A673 (cell line): ENCODE measurements around the gene SLC35G1. TPM values are rescaled to one million over a fixed set of nuclear protein-coding genes. Genes with fewer than 3 reads are reported as not detected.

ENCODE experiments used
- BruUV-seq: library from RNA; stranded (reverse); fragments of 400-500 nt; replicated peaks from 2 replicates; lab custom pipeline; 2021; lab: Mats Ljungman, UMichigan
- CTCF ChIA-PET: fragments of 300-600 bp; sonication (Branson Sonifier 250); formaldehyde crosslinking; loops from one replicate; lab custom pipeline; 2022; ENCODE audit warnings: antibody characterized with exemption; lab: Charles Lee
- POLR2A ChIA-PET: fragments of 300-600 bp; sonication (Branson Sonifier 250); formaldehyde crosslinking; loops from one replicate; lab custom pipeline; 2022; ENCODE audit warnings: antibody characterized with exemption; ENCODE audit not compliant: low non-redundant PET; lab: Charles Lee
- DNase-seq: peaks from one replicate; pipeline ENCODE4 v3.0.0-alpha.2; 2015; ENCODE audit warnings: low spot score
- H3K27ac ChIP-seq: fragments of 200-600 bp; sonication (generic); 2 replicates; pipeline ENCODE4 v1.5.1; 2016; ENCODE audit warnings: mixed run types, low read depth, mild to moderate bottlenecking, mixed read lengths, antibody characterized with exemption, low read length; ENCODE audit not compliant: poor library complexity, severe bottlenecking
- H3K27me3 ChIP-seq: fragments of 200-600 bp; sonication (generic); replicated peaks from 2 replicates; pipeline ENCODE4 v1.6.1; 2017; ENCODE audit warnings: mixed run types, low read depth, mild to moderate bottlenecking, mixed read lengths, antibody characterized with exemption, low read length; ENCODE audit not compliant: insufficient read depth, poor library complexity
- H3K36me3 ChIP-seq: fragments of 200-600 bp; sonication (generic); 2 replicates; pipeline ENCODE4 v1.6.1; 2016; ENCODE audit warnings: mixed run types, mild to moderate bottlenecking, mixed read lengths, antibody characterized with exemption, low read length; ENCODE audit not compliant: insufficient read depth, poor library complexity, severe bottlenecking
- H3K4me1 ChIP-seq: fragments of 200-600 bp; sonication (generic); 2 replicates; pipeline ENCODE4 v1.6.1; 2017; ENCODE audit warnings: mixed run types, mild to moderate bottlenecking, mixed read lengths, antibody characterized with exemption, low read length; ENCODE audit not compliant: insufficient read depth, poor library complexity, severe bottlenecking
- H3K4me3 ChIP-seq: fragments of 200-600 bp; sonication (generic); 2 replicates; pipeline ENCODE4 v1.5.1; 2016; ENCODE audit warnings: low read depth, mixed run types, mild to moderate bottlenecking, mixed read lengths, low read length; ENCODE audit not compliant: poor library complexity, severe bottlenecking
- H3K9me3 ChIP-seq: fragments of 200-600 bp; sonication (generic); 2 replicates; pipeline ENCODE4 v1.6.1; 2016; ENCODE audit warnings: mixed run types, low read depth, mild to moderate bottlenecking, mixed read lengths, antibody characterized with exemption, low read length; ENCODE audit not compliant: poor library complexity, severe bottlenecking
- EZH2 ChIP-seq: fragments of 200-600 bp; sonication (generic); IDR thresholded peaks from 2 replicates; pipeline ENCODE4 v1.6.1; 2017; ENCODE audit warnings: borderline replicate concordance, low read depth, mild to moderate bottlenecking, mixed read lengths, antibody characterized with exemption, low read length; ENCODE audit not compliant: poor library complexity, severe bottlenecking
- intact Hi-C: fragments of 100-400 bp; cut with micrococcal nuclease; formaldehyde crosslinking; loops from one replicate; pipeline ENCODE4 v1.10.0; 2022; ENCODE audit not compliant: unreplicated experiment
- total RNA-seq: library from RNA; stranded (reverse); gene quantifications from 2 replicates; pipeline ENCODE4 v1.2.3, GENCODE V29; 2021
- TF ChIP-seq, protein P1 (sequence below): fragments of 300-800, 200-600 bp; sonication (generic); conservative IDR thresholded peaks from 2 replicates; pipeline ENCODE4 v1.5.1; 2017; ENCODE audit warnings: low read depth, mild to moderate bottlenecking, antibody characterized with exemption, low read length, moderate library complexity, mixed read lengths

Gene SLC35G1
- total RNA-seq, 1 experiment from 2014 or later, result 9.5 TPM

DNA sequence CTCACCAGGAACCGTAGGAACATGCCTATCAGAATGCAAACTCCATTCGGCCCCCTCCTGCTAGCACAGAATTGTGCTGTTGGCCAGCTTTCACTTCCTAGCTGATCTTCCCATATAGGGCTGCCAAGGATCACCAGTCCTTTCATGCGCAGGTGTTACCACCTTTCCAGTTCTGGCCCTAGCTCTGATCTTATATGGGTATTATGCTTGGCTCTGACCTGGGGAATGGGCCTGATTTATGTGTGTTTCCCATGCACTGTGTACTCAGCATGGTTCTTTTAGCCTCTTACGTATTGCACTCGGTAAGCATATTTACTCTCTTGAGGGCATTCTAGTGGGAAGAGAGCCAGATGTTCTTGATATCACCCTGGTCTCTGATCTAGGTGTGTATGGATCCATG, 11.1 kb downstream of the SLC35G1 start:
- Histone ChIP-seq H3K27me3 (no peaks in the 10 kb centered on the region), H3K36me3 (no peaks in the 10 kb centered on the region), H3K4me1 (no peaks in the 10 kb centered on the region), H3K4me3 (no peak overlapping the region), H3K9me3 (no peaks in the 10 kb centered on the region), H3K27ac (no peak overlapping the region)
- CTCF ChIA-PET, result no interaction called here
- POLR2A ChIA-PET, result no interaction called here
- intact Hi-C loops, result no loop called here
- TF ChIP-seq, protein P1, sequence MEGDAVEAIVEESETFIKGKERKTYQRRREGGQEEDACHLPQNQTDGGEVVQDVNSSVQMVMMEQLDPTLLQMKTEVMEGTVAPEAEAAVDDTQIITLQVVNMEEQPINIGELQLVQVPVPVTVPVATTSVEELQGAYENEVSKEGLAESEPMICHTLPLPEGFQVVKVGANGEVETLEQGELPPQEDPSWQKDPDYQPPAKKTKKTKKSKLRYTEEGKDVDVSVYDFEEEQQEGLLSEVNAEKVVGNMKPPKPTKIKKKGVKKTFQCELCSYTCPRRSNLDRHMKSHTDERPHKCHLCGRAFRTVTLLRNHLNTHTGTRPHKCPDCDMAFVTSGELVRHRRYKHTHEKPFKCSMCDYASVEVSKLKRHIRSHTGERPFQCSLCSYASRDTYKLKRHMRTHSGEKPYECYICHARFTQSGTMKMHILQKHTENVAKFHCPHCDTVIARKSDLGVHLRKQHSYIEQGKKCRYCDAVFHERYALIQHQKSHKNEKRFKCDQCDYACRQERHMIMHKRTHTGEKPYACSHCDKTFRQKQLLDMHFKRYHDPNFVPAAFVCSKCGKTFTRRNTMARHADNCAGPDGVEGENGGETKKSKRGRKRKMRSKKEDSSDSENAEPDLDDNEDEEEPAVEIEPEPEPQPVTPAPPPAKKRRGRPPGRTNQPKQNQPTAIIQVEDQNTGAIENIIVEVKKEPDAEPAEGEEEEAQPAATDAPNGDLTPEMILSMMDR, result no peak
- no peak for TF ChIP-seq EZH2
- DNase-seq, result no peak
- no TSS peak for BruUV-seq

DNA sequence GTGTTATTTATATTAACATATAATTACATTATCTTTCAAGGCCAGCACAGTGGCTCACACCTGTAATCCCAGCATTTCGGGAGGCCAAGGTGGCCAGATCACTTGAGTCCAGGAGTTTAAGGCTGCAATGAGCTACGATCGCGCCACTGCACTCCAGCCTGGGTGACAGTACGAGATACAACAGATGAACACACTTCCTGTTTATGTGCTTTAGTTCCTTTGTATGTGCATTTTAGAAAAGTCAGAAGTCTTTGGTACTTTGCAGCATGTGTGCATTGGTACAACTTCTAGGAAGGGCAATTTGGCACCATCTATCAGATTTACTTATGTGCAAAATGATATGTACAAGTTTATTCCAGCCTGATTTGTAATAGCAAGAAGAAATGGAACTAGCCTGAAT, 13.3 kb downstream of the SLC35G1 start:
- intact Hi-C loops, result no loop called here
- POLR2A ChIA-PET, result no interaction called here

DNA sequence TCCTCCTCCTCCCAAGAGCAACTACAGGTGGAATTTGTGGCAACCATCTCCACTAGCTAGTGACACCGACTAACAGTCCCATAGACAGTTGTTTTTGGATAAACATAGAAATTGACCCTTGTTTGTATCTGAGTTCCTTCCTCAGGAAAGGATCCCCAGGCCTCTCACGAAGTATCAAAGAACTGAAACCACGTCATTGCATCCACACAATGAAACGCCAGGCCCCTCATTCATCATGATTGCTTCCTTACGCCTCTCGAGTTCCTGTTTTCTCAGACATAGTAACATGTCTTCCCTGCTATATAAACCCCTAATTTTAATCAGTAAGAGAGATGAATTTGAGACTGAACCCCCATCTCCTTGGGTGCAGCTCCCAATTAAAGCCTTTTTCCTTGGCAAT, 18.1 kb downstream of the SLC35G1 start:
- Histone ChIP-seq H3K4me3 (no peak overlapping the region), H3K9me3 (no peaks in the 10 kb centered on the region), H3K4me1 (no peaks in the 10 kb centered on the region), H3K27me3 (no peaks in the 10 kb centered on the region), H3K36me3 (no peaks in the 10 kb centered on the region), H3K27ac (no peak overlapping the region)
- intact Hi-C loops, result no loop called here
- no TSS peak for BruUV-seq
- ChIA-PET POLR2A (no interaction called here), CTCF (no interaction called here)
- DNase-seq, result no peak
- TF ChIP-seq EZH2, result no peak
- TF ChIP-seq, protein P1, result no peak

More for the DNA sequence above, 13.3 kb downstream of the SLC35G1 start:
- H3K4me1 ChIP-seq, result no peaks in the 10 kb centered on the region
- TF ChIP-seq EZH2, result no peak
- TF ChIP-seq, protein P1, result no peak
- no peak overlapping the region for H3K4me3 ChIP-seq
- H3K27me3 ChIP-seq, result no peaks in the 10 kb centered on the region
- H3K27ac ChIP-seq, result no peak overlapping the region
- DNase-seq, result no peak
- H3K9me3 ChIP-seq, result no peaks in the 10 kb centered on the region
- no peaks in the 10 kb centered on the region for H3K36me3 ChIP-seq
- no TSS peak for BruUV-seq
- CTCF ChIA-PET, result no interaction called here
